ENCODE measurements around the gene CTSD. TPM values are rescaled to one million over a fixed set of nuclear protein-coding genes. Genes with fewer than 3 reads are reported as not detected.

CTSD gene
- total RNA-seq, 1 donor from 2014 or later, result 109 TPM

- no peak for TF ChIP-seq CTCF (conservative IDR thresholded peaks at IDR 0.05)
- Mint-ChIP-seq H3K9me3 (no peaks in the 10 kb centered on the region), H3K36me3 (ENCODE audit: low read depth) (no peaks in the 10 kb centered on the region), H3K27ac (ENCODE audit: unreplicated experiment) (no peak overlapping the region), H3K27me3 (ENCODE audit: low read depth) (no peaks in the 10 kb centered on the region), H3K4me3 (peak overlapping the region; percentile 41), H3K4me1 (peaks cover 5% of the 10 kb centered on the region)
- no peak for DNase-seq (ENCODE audit: low read depth, low spot score)
These were observed 2.4 kb upstream of the CTSD start for GRCh38 chr11:1765871-1766718.

GRCh38 chr11:1763336-1763795 is 361 bp downstream of the CTSD start:
- Mint-ChIP-seq H3K9me3 (no peaks in the 10 kb centered on the region), H3K4me3 (peak overlapping the region; percentile 86), H3K27ac (ENCODE audit: unreplicated experiment) (no peak overlapping the region), H3K4me1 (peaks cover 5% of the 10 kb centered on the region), H3K36me3 (ENCODE audit: low read depth) (no peaks in the 10 kb centered on the region), H3K27me3 (ENCODE audit: low read depth) (no peaks in the 10 kb centered on the region)
- DNase-seq (ENCODE audit: low read depth, low spot score), result no peak
- no peak for TF ChIP-seq CTCF (conservative IDR thresholded peaks at IDR 0.05)

- no peak for TF ChIP-seq CTCF (conservative IDR thresholded peaks at IDR 0.05)
- no peak for DNase-seq (ENCODE audit: low read depth, low spot score)
- no peaks in the 10 kb centered on the region for H3K36me3 Mint-ChIP-seq (ENCODE audit: low read depth)
- peak overlapping the region; percentile 86 for H3K4me3 Mint-ChIP-seq
- H3K27ac Mint-ChIP-seq (ENCODE audit: unreplicated experiment), result no peak overlapping the region
- peaks cover 5% of the 10 kb centered on the region for H3K4me1 Mint-ChIP-seq
- no peaks in the 10 kb centered on the region for H3K27me3 Mint-ChIP-seq (ENCODE audit: low read depth)
- no peaks in the 10 kb centered on the region for H3K9me3 Mint-ChIP-seq
These were observed 1.0 kb downstream of the CTSD start for GRCh38 chr11:1762537-1763302.

GRCh38 chr11:1761857-1762536 is 1.7 kb downstream of the CTSD start:
- no peaks in the 10 kb centered on the region for H3K27me3 Mint-ChIP-seq (ENCODE audit: low read depth)
- DNase-seq (ENCODE audit: low read depth, low spot score), result no peak
- H3K27ac Mint-ChIP-seq (ENCODE audit: unreplicated experiment), result no peak overlapping the region

More at GRCh38 chr11:1761857-1762536, 1.7 kb downstream of the CTSD start:
- peak overlapping the region; percentile 86 for H3K4me3 Mint-ChIP-seq
- no peaks in the 10 kb centered on the region for H3K36me3 Mint-ChIP-seq (ENCODE audit: low read depth)
- peaks cover 5% of the 10 kb centered on the region for H3K4me1 Mint-ChIP-seq
- no peaks in the 10 kb centered on the region for H3K9me3 Mint-ChIP-seq
- TF ChIP-seq CTCF (conservative IDR thresholded peaks at IDR 0.05), result no peak

Data from neural crest cell (in vitro differentiated cells).